GM18511 (cell line): ENCODE measurements around the gene CCL23.
"Not testable (repeated sequence)": the region's sequence is repeated elsewhere in the genome, so short reads cannot be mapped to it uniquely, and the experiment has no call there.

Experiments
- ATAC-seq: cut with Tn5 transposase; IDR thresholded peaks from one replicate; pipeline ENCODE4 v1.9.1; 2021; ENCODE audit warnings: mild to moderate bottlenecking, moderate library complexity; ENCODE audit not compliant: unreplicated experiment

CCL23 gene

DNA sequence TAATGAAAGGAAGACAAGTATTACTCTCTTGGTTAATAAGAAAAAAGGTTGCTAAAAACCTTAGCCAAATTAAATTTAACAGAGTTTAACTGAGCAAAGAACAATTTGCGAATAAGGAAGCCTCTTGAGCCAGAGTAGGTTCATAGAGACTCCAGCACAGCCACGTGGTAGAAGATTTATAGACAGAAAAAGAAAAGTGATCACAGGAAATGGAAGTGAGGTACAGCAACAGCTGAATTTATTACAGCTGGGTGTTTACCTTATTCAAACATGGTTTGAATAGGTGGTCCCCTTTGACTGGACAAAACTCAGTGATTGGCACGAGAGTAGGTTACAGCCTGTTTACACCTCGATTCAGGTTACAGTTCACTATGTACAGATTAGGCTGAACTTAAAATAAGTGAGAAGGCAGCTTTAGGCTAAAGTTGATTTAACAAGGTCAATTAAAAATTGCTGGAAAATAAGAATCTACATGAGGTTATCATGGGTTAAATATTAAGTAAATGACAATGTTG lies 13.1 kb downstream of the CCL23 start:
- no peak for ATAC-seq

DNA sequence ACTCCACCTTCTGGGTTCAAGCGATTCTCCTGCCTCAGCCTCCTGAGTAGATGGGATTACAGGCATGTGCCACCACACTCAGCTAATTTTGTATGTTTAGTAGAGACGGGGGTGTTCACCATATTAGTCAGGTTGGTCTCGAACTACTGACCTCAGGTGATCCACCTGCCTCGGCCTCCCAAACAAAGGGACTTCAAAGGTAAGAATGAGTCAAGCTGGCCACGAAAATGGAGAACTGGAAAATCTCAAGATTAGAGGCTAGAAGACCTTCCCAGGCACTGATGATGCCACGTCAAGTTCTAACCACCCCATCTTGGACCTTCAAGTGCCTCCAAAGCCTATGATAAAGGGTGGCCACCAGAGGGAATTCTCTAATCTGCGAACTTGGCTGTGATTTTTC lies 15.1 kb downstream of the CCL23 start:
- no peak for ATAC-seq

DNA sequence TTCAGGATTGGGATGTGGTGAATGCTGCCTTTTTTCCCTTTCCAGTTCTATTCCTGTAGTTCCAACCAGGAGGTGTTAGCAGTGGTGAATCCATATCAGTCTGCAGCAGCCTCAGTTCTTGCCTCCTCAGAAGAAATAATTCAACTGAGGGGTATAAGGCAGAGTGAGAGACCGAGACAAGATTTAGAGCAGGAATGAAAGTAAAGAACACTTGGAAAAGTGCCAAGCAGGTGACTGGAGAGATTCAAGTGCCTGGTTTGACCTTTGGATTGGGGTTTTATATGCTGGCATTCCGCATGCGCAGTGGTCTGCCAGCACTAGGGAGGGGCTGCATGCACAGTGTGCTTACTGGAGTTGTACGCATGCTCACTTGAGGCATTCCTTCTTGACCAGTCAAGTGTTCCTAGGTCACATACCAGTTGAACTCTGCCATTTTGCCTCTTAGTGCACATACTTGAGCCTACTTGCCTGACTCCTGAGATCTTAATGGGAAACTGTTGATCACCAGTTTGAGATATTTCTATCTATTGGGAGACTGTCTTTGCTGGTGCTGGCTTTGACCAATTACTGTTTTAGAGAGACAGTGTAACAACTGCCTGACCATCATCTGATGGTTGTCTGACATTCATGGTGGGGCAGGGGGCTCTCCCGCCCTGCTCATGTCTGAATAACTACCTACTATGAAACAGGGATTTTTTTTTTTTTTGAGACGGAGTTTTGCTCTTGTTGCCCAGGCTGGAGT lies 15.7 kb downstream of the CCL23 start:
- ATAC-seq = no peak

DNA sequence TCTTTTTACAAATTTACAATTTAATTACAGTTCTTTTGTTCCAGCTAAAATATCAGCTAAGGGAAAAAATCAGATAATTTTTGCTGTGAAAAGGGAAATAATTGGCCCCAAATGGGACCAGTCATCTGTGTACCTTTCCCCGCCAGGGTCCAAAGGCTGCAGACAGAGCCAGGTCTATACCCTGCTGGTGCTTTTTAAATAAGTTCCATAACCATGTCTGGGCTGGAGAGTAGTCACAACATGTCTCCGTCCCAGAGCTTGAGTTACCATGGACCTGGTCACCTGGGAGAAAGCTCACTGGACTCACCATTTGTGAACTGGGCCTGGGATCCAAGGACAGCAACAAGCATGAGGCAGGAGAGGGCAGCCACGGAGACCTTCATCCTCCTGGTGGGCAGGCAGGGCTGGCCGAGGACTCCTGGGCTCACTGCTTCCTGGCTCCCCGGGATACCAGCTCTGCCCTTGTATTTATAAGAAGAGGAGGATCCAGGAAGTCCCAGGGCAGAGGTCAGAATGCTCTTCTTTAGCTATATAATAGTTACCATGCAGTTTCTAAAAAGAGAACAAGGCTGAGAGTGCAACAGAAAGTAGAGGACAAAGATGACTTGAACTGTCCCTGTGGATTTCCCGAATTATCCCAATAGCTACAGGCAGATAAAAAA lies 16.5 kb downstream of the CCL23 start, which contains the start of gene CCL15:
Gene CCL15 (minus strand): TSS at position 444 of the 662 bp plus-strand sequence. CDS start 61 bp downstream, at position 383.
- no peak for ATAC-seq

DNA sequence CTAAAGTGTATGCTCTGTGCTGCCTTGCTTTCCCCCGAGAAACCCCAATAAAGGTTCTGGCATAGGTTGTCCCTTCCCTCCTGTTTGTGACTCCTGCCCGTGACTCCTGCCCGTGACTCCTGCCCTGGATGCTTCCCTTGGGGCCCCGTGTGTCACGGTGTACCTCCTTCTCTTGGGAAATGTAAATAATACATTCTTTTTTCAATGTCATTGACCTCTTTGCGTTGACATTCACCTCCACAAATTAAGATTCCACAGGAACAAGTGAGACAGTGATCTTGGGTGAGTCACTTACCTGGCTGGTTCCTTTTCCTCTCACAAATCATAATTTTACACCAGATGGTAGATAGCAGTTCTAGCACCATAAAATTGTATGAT lies 17.1 kb downstream of the CCL23 start:
- ATAC-seq = no peak

DNA sequence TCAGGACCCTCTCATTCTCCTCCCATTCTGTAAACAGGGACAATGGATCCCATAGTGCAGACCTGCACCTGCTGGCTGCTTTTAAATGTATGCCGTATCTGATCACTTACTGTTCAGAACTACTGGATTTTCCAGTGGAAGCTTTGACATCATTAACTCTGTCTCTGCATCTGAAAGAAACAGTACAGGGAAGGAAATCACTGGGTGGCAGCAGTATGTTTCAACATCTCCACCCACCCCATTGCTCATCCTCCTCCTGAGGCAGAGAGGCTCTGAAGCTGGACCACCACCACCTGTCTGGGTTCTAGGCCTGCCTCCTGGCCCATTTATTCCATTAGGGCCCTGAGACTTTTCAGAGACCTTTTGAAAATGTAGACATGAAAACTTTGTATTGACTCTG lies 19.0 kb downstream of the CCL23 start:
- no peak for ATAC-seq

DNA sequence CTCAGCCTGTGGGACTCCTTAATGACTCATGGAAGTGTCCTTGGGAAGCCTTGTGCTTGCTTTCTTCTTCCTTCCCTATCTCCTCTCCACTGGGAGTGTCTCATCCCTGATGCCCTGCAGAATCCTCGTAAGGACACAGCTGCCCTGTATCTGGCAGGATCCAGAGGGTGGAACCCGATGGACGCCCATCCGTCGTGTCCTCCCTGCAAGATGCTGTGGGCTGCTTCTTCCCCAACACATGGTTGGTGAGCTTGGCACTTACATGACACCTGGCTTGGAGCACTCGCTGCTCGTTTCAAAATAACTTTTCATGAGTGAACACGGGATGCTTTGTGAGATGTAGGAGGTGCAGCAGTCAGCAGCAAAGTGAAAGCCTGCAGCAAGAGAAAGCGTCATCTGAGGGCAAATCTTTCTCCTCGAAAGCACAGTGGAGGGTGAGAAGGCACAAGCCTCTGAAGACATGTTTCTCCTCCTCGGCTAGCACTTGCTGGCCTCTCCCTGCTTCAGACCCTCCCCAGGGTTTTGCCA lies 19.7 kb downstream of the CCL23 start:
- no peak for ATAC-seq

DNA sequence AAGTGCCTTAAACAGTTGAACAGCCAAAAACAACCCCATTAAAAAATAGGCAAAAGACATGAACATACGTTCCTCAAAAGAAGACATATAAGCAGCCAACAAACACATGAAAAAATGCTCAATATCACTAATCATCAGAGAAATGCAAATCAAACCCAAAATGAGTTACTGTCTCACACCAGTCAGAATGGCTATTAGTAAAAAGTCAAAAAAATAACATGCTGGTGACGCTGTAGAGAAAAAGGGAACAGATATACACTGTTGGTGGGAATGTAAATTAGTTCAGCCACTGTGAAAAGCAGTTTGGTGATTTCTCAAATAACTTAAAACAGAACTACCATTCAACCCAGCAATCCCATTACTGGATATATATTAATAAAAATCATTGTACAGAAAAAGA lies 22.4 kb downstream of the CCL23 start:
- not testable (repeated sequence) for ATAC-seq

DNA sequence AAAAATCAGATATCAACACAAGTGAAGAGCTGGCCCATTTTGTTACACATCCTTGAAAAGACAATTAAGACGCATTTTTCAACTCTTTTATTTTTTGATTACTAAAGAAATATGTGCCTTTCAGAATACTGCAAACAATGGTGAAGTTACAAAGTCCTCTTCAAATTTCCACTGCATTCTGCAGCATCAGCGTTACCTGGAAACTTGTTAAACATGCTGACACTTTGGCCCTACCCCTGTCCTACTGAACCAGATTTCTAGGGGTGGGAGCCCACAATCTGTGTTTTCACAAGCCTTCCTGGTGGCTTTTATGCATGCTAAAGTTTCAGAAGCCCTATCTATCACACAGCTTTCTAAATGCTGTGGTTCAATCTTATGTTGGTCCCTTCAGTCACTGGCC lies 26.7 kb downstream of the CCL23 start:
- no peak for ATAC-seq

DNA sequence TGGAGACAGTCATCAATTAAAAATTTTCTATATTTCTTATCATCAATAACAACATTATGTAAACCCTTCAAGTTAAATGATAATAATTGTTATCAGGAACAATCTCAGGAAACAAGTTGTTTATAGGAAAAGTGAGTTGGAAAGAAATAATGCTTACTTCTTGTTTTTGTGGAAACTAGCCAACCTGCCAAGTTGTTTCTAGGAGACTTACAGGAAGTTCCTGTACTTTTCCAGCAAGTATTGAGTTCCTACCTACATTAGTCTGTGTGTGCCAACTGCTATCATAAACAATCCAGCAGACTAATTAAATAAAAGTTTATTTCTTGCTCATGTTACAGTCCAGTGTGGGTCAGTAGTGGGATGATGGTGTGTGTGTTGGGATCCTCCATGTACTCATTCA lies 29.6 kb downstream of the CCL23 start:
- no peak for ATAC-seq

DNA sequence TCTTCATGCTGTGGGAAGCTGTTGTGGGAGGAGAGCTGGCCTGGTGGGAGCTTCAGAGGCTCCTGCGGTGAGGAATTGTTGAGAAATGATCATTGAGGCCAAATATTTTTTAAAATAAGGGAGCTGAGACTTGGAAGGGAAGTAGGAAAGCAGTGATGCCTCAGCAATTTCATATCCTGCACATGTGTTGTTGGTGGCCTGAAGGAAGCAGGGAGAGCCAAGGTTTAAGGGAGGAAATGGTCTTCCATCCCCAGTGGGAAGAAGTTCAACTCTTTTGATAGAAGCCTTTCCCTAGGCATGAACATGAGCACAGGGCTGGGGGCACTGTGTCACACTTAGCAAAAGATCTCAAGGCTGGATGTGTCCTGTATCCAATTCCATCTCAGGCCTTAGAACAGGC lies 31.1 kb downstream of the CCL23 start, which contains the start of gene CCL14:
Gene CCL14 (minus strand): TSS at position 87 of the 400 bp plus-strand sequence. CDS start 80 bp downstream, at position 7.
- ATAC-seq = no peak

DNA sequence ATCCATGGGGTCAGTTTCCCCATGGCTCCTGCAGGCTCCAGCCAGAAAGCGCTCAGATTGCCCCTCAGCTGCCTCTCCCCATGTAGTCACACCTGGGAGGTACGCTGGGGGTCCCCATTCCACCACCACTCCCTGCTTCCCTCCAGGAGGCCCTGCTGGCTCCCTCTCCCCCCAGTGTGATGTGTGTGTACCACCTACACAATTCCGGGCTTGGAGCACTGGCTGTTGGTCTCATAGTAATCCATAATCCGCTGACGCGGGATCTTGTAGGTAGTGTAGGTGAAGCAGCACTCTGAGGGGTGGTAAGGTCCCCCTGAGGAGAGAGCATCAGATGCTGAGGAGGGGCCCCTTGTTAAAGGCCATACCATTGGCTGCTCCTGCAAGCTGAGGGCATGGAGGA lies 33.6 kb downstream of the CCL23 start:
- ATAC-seq = no peak

DNA sequence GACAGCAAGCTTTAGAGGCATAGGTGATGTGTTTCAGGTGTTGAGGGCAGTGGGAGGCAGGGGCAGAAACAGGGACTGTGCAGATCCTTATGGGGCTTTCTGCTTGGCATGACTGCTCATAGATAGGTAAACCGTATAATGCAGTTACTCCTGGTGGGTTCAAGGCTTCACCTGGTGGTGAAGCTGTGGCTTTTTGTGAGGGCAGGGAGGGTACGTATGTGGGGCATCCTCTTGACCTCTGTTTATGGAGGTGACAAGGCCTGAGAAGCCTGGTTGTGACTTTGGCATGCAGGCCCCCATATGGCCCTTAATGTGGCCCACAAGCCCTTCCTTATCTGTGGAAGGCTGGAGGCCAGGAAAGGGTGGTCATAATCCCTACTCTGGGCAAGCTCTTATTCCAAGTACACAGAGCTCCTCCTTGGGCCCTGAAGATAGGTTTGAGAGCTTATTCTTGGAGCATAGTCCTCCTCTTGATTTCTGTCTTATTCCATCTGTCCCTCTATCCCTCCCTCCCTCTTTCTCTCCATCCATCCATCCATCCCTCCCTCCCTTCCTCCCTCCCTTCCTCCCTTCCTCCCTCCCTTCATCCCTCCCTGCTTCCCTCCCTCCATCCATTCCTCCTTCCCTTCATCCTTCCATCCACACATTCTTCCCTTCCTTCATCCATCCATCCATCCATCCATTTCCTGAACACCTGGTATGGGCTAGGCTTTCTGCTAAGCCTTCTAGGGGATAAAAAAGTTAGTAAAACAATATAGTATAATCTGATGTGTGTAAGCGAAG lies 35.2 kb downstream of the CCL23 start:
- ATAC-seq = no peak

DNA sequence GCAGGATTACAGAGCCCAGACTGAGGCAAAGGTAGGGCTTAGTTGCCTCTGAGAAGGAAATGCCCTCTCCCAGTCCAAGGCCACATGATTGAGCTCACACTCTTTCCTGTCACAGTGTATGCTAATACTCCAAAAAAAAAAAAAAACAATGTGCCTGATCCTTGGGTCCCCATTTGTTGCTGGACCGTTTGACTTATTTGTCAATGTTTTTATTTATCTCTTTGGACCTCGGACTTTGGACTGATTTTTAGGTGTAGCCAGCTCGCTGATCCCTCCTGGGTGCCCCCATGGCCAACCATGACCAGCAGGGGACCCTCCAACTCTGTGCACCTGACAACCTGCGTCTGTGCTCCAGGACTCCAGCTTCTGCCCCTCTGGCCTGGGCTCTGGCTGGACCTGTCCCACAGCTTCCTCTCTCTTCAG lies 35.9 kb downstream of the CCL23 start:
- ATAC-seq = no peak

DNA sequence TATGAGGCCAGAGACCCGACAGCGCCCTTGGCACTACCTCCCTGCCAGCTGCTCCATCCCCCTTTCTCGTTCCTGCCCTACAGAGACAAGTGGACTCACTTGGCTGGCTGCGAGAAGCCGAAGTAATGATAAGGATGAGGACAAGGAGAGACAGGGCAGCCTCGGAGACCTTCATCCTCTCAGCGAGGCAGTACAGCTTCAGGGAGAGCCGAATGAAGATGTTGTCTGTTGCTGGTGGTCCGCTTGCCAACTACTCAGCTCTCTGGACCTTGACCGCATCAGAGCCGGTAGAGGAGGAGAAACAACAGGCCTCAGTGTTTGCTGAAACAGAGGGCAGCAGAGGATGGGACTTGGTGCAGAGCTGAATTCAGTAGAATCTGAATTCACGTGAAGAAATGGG lies 36.5 kb downstream of the CCL23 start, which contains the start of gene CCL16:
Gene CCL16 (minus strand): TSS at position 252 of the 400 bp plus-strand sequence. CDS start 77 bp downstream, at position 175.
- no peak for ATAC-seq

DNA sequence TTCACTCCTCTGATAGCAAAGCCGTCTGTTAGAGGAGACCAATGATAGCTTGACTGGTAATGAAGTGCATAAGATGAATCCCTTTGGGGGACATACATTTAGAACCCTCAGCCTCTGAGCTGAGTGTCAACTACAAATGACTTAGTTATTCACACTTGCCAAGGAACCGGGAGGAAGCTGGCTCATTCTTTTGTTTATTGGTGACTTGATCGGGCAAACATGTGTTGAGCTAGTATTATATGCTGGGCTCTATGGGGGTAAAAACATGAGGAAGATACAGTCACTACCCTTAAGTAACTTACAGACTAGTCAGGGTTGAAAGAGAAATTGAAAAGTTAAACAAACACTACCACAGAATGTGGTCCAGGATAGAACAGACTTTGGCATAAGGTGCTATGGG lies 39.4 kb downstream of the CCL23 start:
- no peak for ATAC-seq

DNA sequence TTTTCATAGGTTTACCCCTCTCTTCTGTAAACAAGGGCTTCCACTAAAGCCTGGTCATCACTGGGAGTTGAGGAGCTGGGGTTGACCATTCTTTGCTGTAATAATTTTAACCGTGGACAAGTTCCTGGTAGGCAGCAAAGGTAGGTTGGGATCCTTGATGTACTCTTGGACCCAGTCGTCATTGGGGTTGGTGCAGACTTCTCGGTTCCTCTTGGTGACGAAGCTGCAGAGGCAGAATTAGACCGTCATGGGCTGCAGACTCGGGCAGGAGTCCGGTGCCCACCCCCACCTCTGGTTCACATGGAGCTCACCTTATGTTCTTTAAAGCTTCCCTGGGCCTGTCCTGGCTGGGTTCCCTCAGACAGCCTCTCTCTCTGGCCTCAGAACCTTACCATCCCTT lies 40.3 kb downstream of the CCL23 start:
- no peak for ATAC-seq

DNA sequence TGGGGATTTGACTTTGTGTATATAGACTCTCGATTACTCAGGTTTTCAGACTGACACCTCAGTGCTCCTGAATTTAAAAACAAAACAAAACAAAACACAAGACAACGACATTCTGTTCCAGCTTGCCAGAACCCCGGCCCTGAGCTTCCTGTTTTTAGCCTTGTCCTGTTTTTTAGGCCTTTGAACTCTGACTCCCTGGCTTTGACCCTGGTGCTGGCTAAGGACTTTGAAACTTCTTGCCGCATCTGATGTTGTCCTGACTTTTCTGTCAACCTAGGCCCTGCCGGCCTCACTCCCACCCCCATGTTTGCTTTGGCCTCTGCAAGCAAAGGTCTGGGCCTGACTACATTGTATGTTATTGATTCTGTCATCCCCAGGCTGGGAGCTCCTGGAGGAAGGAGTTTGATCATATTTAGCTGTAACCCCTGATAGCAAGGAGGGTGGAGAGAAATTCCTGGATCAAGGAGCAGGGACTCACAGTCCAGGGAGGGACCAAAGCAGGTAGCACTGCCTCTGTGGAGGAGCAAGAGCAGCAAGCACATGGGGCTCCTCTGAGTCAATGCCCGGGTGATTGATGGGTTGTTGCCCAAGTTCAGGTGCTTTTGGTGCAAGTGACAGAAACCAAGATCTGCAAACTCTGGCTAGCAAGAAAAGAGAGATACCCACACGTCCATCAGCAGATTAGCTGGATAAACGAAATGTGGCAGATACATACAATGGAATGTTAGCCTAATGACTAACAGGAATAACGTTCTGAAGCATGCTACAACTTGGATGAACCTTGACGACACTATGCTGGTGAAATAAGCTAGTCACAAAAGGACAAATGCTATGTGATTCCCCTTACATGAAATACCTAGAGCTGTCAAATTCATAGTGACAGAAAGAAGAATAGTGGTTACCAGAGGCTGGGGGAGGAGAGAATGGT lies 44.2 kb downstream of the CCL23 start:
- ATAC-seq = no peak

DNA sequence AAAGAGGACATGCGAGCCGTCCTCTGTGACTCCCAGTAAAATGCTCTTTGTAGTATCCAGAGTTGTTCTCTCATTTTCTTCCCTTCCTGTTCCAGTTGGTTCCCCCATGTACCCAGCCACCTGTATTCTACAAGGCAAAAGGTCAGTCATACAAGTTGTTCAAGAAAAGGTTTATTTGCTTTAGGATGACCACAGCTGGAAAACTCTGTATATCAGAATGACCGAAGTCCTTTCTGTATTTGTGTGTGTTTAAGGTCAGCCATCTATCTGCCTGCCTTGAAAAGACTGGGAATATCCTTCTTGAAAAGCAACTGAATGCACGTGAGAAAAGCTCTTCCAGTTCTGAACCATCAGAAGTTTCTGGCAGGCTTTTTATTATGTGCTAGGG lies 44.8 kb downstream of the CCL23 start:
- ATAC-seq = no peak

DNA sequence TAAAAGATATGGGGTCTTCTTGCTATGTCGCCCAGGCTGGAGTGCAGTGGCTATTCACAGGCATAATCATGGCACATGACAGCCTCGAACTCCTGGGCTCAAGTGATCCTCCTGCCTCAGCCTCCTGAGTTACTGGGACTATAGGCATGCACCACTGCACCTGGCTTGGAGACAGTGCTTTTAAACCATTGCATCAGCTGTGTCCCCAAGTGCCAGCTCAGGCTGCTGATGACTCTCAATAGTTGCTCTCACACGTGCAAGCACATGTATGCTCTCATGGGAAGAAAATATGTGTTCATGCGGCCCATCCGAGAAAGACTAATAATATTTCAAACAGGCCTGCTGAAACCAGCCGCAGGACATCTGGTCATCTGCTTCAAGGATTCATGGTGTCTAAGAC lies 45.2 kb downstream of the CCL23 start:
- no peak for ATAC-seq
